ACHN (cell line): ENCODE results near the gene OR4L1.
"Not testable (repeated sequence)": the region's sequence is repeated elsewhere in the genome, so short reads cannot be mapped to it uniquely, and the experiment has no call there.

Experiments used
- DNase-seq: peaks from one replicate; pipeline ENCODE4 v3.0.0-alpha.2; 2015
- in situ Hi-C: cut with HindIII; loops from 2 replicates; pipeline ENCODE4 v1.10.0; 2017; ENCODE audit warnings: low sequenced_read_pairs, low pct_ligation_motif_present, low pct_unique_long_range_greater_than_20kb

Gene OR4L1, protein sequence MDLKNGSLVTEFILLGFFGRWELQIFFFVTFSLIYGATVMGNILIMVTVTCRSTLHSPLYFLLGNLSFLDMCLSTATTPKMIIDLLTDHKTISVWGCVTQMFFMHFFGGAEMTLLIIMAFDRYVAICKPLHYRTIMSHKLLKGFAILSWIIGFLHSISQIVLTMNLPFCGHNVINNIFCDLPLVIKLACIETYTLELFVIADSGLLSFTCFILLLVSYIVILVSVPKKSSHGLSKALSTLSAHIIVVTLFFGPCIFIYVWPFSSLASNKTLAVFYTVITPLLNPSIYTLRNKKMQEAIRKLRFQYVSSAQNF

GRCh38 chr14:20059745-20060144 is at the start of gene OR4L1:
Gene OR4L1, plus strand, starts transcription at chr14:20060045. Its CDS starts 0 bp downstream, at chr14:20060045.
- no peak for DNase-seq
- in situ Hi-C loops = no loop called here

DNA sequence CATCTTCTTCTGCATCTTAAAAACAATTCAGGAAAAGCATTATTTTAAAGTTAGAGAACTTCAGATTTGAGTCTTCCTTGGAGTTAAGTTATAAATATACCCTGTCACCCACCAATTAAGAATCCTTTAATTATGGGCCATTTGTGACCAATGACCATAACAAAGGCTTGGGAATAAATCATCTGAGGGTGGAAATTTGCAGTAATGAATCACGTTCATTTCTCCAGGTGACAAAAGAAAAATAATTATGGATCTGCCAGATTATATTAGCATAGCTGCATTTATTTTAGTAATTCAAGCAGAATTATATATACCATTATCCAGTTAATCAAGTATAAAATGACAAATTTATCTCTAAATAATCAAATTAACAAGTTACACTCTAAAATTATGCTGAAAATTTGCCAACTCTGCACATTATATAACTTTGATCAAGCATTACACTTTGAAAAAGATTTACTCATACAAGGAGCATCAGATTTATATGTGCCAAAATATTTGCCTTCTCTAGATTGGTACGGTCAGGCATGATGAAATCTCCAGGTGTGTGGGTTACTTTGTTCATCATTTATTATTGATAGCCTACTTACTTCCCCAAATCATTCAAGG is 40.5 kb upstream of the OR4L1 start, which contains the start of gene OR4K14:
Gene OR4K14 (minus strand): TSS at position 51 of the 609 bp plus-strand sequence. CDS start 4,114 bp downstream, outside the sequence.
- DNase-seq = no peak
- in situ Hi-C loops = no loop called here

DNA sequence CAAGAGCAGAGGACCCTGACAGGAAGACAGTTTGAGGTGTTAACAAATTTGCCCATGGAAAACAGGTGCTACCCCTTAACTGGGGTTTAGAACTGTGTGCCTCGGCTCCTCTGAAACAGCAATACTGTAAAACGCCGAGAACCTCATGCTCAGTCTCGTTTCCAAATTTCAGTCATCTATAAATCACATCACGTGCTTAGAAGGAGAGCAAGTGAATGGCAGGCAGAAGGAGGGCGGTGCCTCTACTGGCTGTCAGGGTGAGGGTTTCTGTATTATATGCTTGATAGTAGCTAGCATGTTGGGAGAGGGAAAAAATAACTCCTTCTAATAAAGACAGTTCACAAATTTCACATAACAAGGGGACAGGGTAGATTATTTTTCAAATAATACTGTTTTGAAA is 28.8 kb upstream of the OR4L1 start:
- in situ Hi-C loops = no loop called here
- no peak for DNase-seq

GRCh38 chr14:20035449-20035848 is 24.4 kb upstream of the OR4L1 start:
- DNase-seq = no peak
- in situ Hi-C loops = no loop called here

DNA sequence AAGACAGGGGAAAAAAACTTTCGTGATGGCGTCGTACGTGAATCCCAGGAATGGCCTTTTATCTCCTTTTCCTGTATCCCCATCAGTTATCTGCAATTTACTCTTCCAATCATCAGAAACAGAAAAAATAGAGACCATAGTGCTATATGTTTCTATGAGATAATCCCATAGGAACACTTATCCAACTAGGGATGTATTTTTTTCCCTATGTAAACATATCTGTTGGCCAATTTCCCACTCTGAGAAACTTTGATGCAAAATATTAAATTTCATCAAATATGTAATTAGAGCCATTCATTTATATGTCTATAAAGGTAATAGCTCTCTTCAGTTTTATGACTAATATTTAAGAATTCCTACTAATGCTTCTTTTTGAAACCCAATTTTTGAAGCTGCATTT is 23.9 kb upstream of the OR4L1 start, which contains the start of gene OR4K13:
Gene OR4K13 (minus strand): TSS at position 101 of the 400 bp plus-strand sequence. CDS start 1,280 bp downstream, outside the sequence.
- in situ Hi-C loops = no loop called here
- no peak for DNase-seq

- no peak for DNase-seq
- in situ Hi-C loops = no loop called here
These were observed 15.6 kb upstream of the OR4L1 start for GRCh38 chr14:20044243-20044642.

- in situ Hi-C loops = no loop called here
These were observed 11.6 kb upstream of the OR4L1 start for GRCh38 chr14:20048202-20048601.

GRCh38 chr14:20092050-20092449 is 32.2 kb downstream of the OR4L1 start:
- in situ Hi-C loops = no loop called here
- DNase-seq = no peak

More at GRCh38 chr14:20048202-20048601, 11.6 kb upstream of the OR4L1 start:
- DNase-seq = no peak

DNA sequence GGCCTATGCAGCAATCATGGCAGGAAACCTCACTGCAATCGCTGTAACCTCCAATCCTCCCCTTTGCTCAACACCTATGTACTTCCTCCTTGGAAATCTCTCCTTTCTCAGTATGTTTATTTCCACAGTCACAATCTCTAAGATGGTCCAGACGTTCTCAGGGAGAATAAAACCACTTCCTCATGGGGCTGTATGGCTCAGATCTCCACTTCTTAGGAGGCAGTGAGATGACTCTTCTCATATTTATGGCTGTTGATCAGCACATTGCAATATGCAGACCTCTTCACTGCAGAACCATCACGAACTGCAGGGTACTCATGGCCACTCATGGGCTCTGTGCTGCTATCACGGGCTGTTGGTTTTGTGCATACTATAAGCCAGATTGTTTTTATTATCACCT is 33.6 kb downstream of the OR4L1 start:
- in situ Hi-C loops = no loop called here
- no peak for DNase-seq

- in situ Hi-C loops, DNase-seq: not testable (repeated sequence)
These were observed 39.3 kb downstream of the OR4L1 start for GRCh38 chr14:20098926-20099770.

DNA sequence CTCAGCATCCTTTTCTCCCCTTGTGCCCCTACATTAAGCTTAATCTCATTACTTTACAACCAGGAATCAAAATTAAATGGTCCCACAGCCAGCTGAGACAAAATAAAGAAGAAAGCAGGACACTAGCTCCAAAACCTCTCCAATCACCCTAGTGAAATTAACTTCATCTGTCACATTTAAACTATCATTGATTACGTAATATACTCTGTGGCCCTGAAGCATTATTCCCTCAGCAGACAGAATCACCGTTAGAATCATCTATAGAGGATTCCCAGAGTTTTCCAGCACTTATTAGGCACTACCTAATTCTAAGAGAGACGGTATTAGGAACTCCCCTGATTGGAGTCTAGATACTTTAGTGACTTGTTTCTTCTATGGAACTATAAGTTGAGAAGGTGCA is 50.6 kb downstream of the OR4L1 start, which contains the start of gene OR4K17:
Gene OR4K17 (plus strand): TSS at position 302 of the 400 bp plus-strand sequence. CDS start 6,761 bp downstream, outside the sequence.
- DNase-seq = no peak
- in situ Hi-C loops = no loop called here
